Chondrocyte (in vitro differentiated cells): ENCODE data around the gene PRELP. TPM values are rescaled to one million over a fixed set of nuclear protein-coding genes. Genes with fewer than 3 reads are reported as not detected.

ENCODE experiments used
- DNase-seq: peaks from one replicate; pipeline ENCODE4 v3.0.0; 2021; ENCODE audit warnings: mixed read lengths, low spot score
- H3K27ac Mint-ChIP-seq: one replicate; pipeline ENCODE4 v1.8.0; 2021; ENCODE audit warnings: mild to moderate bottlenecking, moderate library complexity, mixed read lengths; ENCODE audit not compliant: unreplicated experiment
- H3K27me3 Mint-ChIP-seq: 2 replicates; pipeline ENCODE4 v1.8.0; 2021; ENCODE audit warnings: low read depth, mixed read lengths
- H3K36me3 Mint-ChIP-seq: 2 replicates; pipeline ENCODE4 v1.8.0; 2021; ENCODE audit warnings: low read depth, mixed read lengths
- H3K4me1 Mint-ChIP-seq: 2 replicates; pipeline ENCODE4 v1.8.0; 2021; ENCODE audit warnings: low read depth, mild to moderate bottlenecking, mixed read lengths
- H3K4me3 Mint-ChIP-seq: one replicate; pipeline ENCODE4 v1.8.0; 2021; ENCODE audit warnings: mild to moderate bottlenecking, moderate library complexity, mixed read lengths; ENCODE audit not compliant: unreplicated experiment
- H3K9me3 Mint-ChIP-seq: 2 replicates; pipeline ENCODE4 v1.8.0; 2021; ENCODE audit warnings: low read depth, mixed read lengths
- CTCF ChIP-seq: fragments of 200-600 bp; sonication (generic); IDR thresholded peaks from 2 replicates; pipeline ENCODE4 v1.5.0; 2021; ENCODE audit warnings: antibody characterized with exemption, mild to moderate bottlenecking, moderate library complexity
- total RNA-seq: library from RNA; stranded (reverse); gene quantifications from 3 replicates; pipeline ENCODE4 v1.2.1, GENCODE V29; 2021

The PRELP gene
- total RNA-seq, 1 donor from 2014 or later, result 33.7 TPM

- no peak overlapping the region for H3K27ac Mint-ChIP-seq
- DNase-seq, result no peak
- no peaks in the 10 kb centered on the region for H3K27me3 Mint-ChIP-seq
- H3K36me3 Mint-ChIP-seq, result no peaks in the 10 kb centered on the region
- H3K9me3 Mint-ChIP-seq, result peaks cover 2% of the 10 kb centered on the region
- no peak overlapping the region for H3K4me3 Mint-ChIP-seq
- no peak for TF ChIP-seq CTCF
- peaks cover 49% of the 10 kb centered on the region for H3K4me1 Mint-ChIP-seq
These were observed 20.6 kb upstream of the PRELP start for GRCh38 chr1:203454986-203455471.

- Mint-ChIP-seq H3K27ac (no peak overlapping the region), H3K4me3 (no peak overlapping the region), H3K4me1 (peaks cover 42% of the 10 kb centered on the region), H3K27me3 (no peaks in the 10 kb centered on the region), H3K9me3 (peaks cover 2% of the 10 kb centered on the region), H3K36me3 (no peaks in the 10 kb centered on the region)
- TF ChIP-seq CTCF, result no peak
- DNase-seq, result no peak
These were observed 19.9 kb upstream of the PRELP start for GRCh38 chr1:203455706-203456105.

- no peak for DNase-seq
- Mint-ChIP-seq H3K27me3 (no peaks in the 10 kb centered on the region), H3K27ac (no peak overlapping the region), H3K9me3 (peaks cover 2% of the 10 kb centered on the region), H3K4me1 (peaks cover 37% of the 10 kb centered on the region), H3K36me3 (no peaks in the 10 kb centered on the region), H3K4me3 (no peak overlapping the region)
- no peak for TF ChIP-seq CTCF
These were observed 19.0 kb upstream of the PRELP start for GRCh38 chr1:203456577-203456976.

- Mint-ChIP-seq H3K27me3 (no peaks in the 10 kb centered on the region), H3K4me3 (no peak overlapping the region), H3K9me3 (peaks cover 2% of the 10 kb centered on the region), H3K4me1 (peaks cover 34% of the 10 kb centered on the region), H3K27ac (no peak overlapping the region), H3K36me3 (no peaks in the 10 kb centered on the region)
- no peak for TF ChIP-seq CTCF
- DNase-seq, result no peak
These were observed 17.5 kb upstream of the PRELP start for GRCh38 chr1:203458078-203458477.

- no peaks in the 10 kb centered on the region for H3K36me3 Mint-ChIP-seq
- no peak overlapping the region for H3K27ac Mint-ChIP-seq
- H3K27me3 Mint-ChIP-seq, result no peaks in the 10 kb centered on the region
- peaks cover 37% of the 10 kb centered on the region for H3K4me1 Mint-ChIP-seq
- no peak for TF ChIP-seq CTCF
- no peak overlapping the region for H3K4me3 Mint-ChIP-seq
- peaks cover 2% of the 10 kb centered on the region for H3K9me3 Mint-ChIP-seq
- no peak for DNase-seq
These were observed 15.9 kb upstream of the PRELP start for GRCh38 chr1:203459671-203460201.
